Hepatocyte (in vitro differentiated cells): ENCODE results near the gene EDDM13. TPM values are rescaled to one million over a fixed set of nuclear protein-coding genes. Genes with fewer than 3 reads are reported as not detected.
"Not testable (repeated sequence)": the region's sequence is repeated elsewhere in the genome, so short reads cannot be mapped to it uniquely, and the experiment has no call there.

Experiments
- DNase-seq: peaks from one replicate; pipeline ENCODE4 v3.0.0-alpha.2; 2016; ENCODE audit warnings: low spot score
- H2AFZ ChIP-seq: fragments of 200-600 bp; sonication (generic); 2 replicates; pipeline ENCODE4 v1.6.0; 2016; ENCODE audit warnings: antibody characterized with exemption, mild to moderate bottlenecking
- H3K27ac ChIP-seq: fragments of 200-600 bp; sonication (generic); 2 replicates; pipeline ENCODE4 v1.5.1; 2016; ENCODE audit warnings: mild to moderate bottlenecking
- H3K27me3 ChIP-seq: fragments of 200-600 bp; sonication (generic); 2 replicates; pipeline ENCODE4 v1.6.1; 2016
- H3K36me3 ChIP-seq: fragments of 200-600 bp; sonication (generic); replicated peaks from 2 replicates; pipeline ENCODE4 v1.5.1; 2016; ENCODE audit warnings: low read depth; ENCODE audit not compliant: insufficient read depth
- H3K4me1 ChIP-seq: fragments of 200-600 bp; sonication (generic); 2 replicates; pipeline ENCODE4 v1.5.1; 2016; ENCODE audit warnings: mild to moderate bottlenecking, moderate library complexity; ENCODE audit not compliant: insufficient read depth
- H3K4me2 ChIP-seq: fragments of 200-600 bp; sonication (generic); 2 replicates; pipeline ENCODE4 v1.6.0; 2016
- H3K4me3 ChIP-seq: fragments of 200-600 bp; sonication (generic); 2 replicates; pipeline ENCODE4 v1.5.1; 2016; ENCODE audit warnings: mild to moderate bottlenecking
- H3K79me2 ChIP-seq: fragments of 200-600 bp; sonication (generic); 2 replicates; pipeline ENCODE4 v1.6.0; 2017; ENCODE audit warnings: mild to moderate bottlenecking
- H3K9me2 ChIP-seq: fragments of 200-600 bp; sonication (generic); replicated peaks from 2 replicates; pipeline ENCODE4 v1.6.0; 2017; ENCODE audit warnings: mild to moderate bottlenecking; ENCODE audit not compliant: insufficient read depth
- H3K9me3 ChIP-seq: fragments of 200-600 bp; sonication (generic); 2 replicates; pipeline ENCODE4 v1.5.1; 2016; ENCODE audit warnings: low read depth, mild to moderate bottlenecking
- H4K20me1 ChIP-seq: fragments of 200-600 bp; sonication (generic); 2 replicates; pipeline ENCODE4 v1.6.0; 2016; ENCODE audit warnings: mild to moderate bottlenecking; ENCODE audit not compliant: insufficient read depth, poor library complexity, severe bottlenecking
- CTCF ChIP-seq: fragments of 200-600 bp; sonication (generic); IDR thresholded peaks from 2 replicates; pipeline ENCODE4 v1.5.1; 2016; ENCODE audit warnings: antibody characterized with exemption, mild to moderate bottlenecking; ENCODE audit not compliant: poor library complexity
- EZH2 ChIP-seq: fragments of 200-600 bp; sonication (generic); IDR thresholded peaks from 2 replicates; pipeline ENCODE4 v1.6.1; 2016; ENCODE audit warnings: antibody characterized with exemption, mild to moderate bottlenecking, borderline replicate concordance
- EZH2phosphoT487 ChIP-seq: fragments of 200-600 bp; sonication (generic); IDR thresholded peaks from one replicate; pipeline ENCODE4 v1.6.1; 2018; ENCODE audit warnings: antibody characterized with exemption, mild to moderate bottlenecking, low read depth, moderate library complexity; ENCODE audit not compliant: unreplicated experiment, severe bottlenecking
- WGBS: methylation state at CpG from one replicate; pipeline ENCODE4 v1.1.6; 2016; ENCODE audit warnings: low lambda C conversion rate; ENCODE audit errors: missing lambda C conversion rate; 5-methylcytosine and 5-hydroxymethylcytosine counted together
- polyA plus RNA-seq: library from polyadenylated mRNA; unstranded; fragments of >200 nt; fragmentation: Nextera tagmentation; extraction: Ambion mirVana; gene quantifications from 2 replicates; pipeline ENCODE4 v1.2.1, GENCODE V29; 2016
- total RNA-seq: library from RNA; depleted of rRNA; stranded (reverse); fragments of >200 nt; gene quantifications from 2 replicates; pipeline ENCODE4 v1.2.3, GENCODE V29; 2014

EDDM13 gene
- total and polyA plus RNA-seq, 2 experiments from 2014 or later = not detected

- Histone ChIP-seq H3K27me3 (no peaks in the 10 kb centered on the region), H3K4me1 (no peaks in the 10 kb centered on the region), H3K36me3 (no peaks in the 10 kb centered on the region), H3K9me3 (no peaks in the 10 kb centered on the region), H3K27ac (no peak overlapping the region), H4K20me1 (no peaks in the 10 kb centered on the region), H3K9me2 (no peaks in the 10 kb centered on the region), H3K4me2 (no peak overlapping the region), H3K4me3 (no peak overlapping the region), H3K79me2 (no peaks in the 10 kb centered on the region), H2AFZ (no peak overlapping the region)
- no peak for DNase-seq
- TF ChIP-seq CTCF (no peak), EZH2phosphoT487 (no peak), EZH2 (no peak)
Measured at GRCh38 chr19:56261145-56261544, 11.4 kb upstream of the EDDM13 start.

GRCh38 chr19:56261932-56262331 lies 10.6 kb upstream of the EDDM13 start:
- not testable (repeated sequence) for H3K9me3 ChIP-seq, H3K27me3 ChIP-seq, H3K27ac ChIP-seq, H3K4me3 ChIP-seq, H3K4me2 ChIP-seq, H3K79me2 ChIP-seq, H3K4me1 ChIP-seq, H3K36me3 ChIP-seq, H4K20me1 ChIP-seq, H2AFZ ChIP-seq, DNase-seq, H3K9me2 ChIP-seq
- 98% methylated on average over 6 of the region's 6 CpGs for WGBS

GRCh38 chr19:56263319-56263718 lies 9.2 kb upstream of the EDDM13 start:
- H3K9me2 ChIP-seq = no peaks in the 10 kb centered on the region
- no peak overlapping the region for H3K27ac ChIP-seq
- H3K9me3 ChIP-seq = no peaks in the 10 kb centered on the region
- no peaks in the 10 kb centered on the region for H4K20me1 ChIP-seq
- H3K4me3 ChIP-seq = no peak overlapping the region
- 93% methylated on average over 5 of the region's 5 CpGs for WGBS
- no peaks in the 10 kb centered on the region for H3K4me1 ChIP-seq
- no peaks in the 10 kb centered on the region for H3K36me3 ChIP-seq
- no peak overlapping the region for H2AFZ ChIP-seq
- DNase-seq = no peak
- H3K79me2 ChIP-seq = no peaks in the 10 kb centered on the region
- TF ChIP-seq EZH2phosphoT487 (no peak), EZH2 (no peak), CTCF (no peak)
- H3K27me3 ChIP-seq = no peaks in the 10 kb centered on the region
- H3K4me2 ChIP-seq = no peak overlapping the region

- no peak overlapping the region for H3K27ac ChIP-seq
- no peak overlapping the region for H2AFZ ChIP-seq
- H3K4me1 ChIP-seq = no peaks in the 10 kb centered on the region
- no peaks in the 10 kb centered on the region for H3K9me2 ChIP-seq
- H3K4me3 ChIP-seq = no peak overlapping the region
- no peaks in the 10 kb centered on the region for H4K20me1 ChIP-seq
- DNase-seq = no peak
- H3K4me2 ChIP-seq = no peak overlapping the region
- no peak for TF ChIP-seq EZH2
- no peak for TF ChIP-seq EZH2phosphoT487
- no peak for TF ChIP-seq CTCF
- H3K79me2 ChIP-seq = no peaks in the 10 kb centered on the region
- H3K36me3 ChIP-seq = no peaks in the 10 kb centered on the region
- no peaks in the 10 kb centered on the region for H3K9me3 ChIP-seq
- 60% methylated on average over 3 of the region's 3 CpGs for WGBS
- no peaks in the 10 kb centered on the region for H3K27me3 ChIP-seq
Measured at GRCh38 chr19:56266051-56266450, 6.5 kb upstream of the EDDM13 start.
